GM11168 (cell line): ENCODE measurements around the gene WWTR1.

Experiments used
- in situ Hi-C: fragments of 300-500 bp; cut with MboI; formaldehyde crosslinking; loops from one replicate; pipeline ENCODE4 v1.12.0; 2022; ENCODE audit warnings: low sequenced_read_pairs; ENCODE audit not compliant: unreplicated experiment

Gene WWTR1

DNA sequence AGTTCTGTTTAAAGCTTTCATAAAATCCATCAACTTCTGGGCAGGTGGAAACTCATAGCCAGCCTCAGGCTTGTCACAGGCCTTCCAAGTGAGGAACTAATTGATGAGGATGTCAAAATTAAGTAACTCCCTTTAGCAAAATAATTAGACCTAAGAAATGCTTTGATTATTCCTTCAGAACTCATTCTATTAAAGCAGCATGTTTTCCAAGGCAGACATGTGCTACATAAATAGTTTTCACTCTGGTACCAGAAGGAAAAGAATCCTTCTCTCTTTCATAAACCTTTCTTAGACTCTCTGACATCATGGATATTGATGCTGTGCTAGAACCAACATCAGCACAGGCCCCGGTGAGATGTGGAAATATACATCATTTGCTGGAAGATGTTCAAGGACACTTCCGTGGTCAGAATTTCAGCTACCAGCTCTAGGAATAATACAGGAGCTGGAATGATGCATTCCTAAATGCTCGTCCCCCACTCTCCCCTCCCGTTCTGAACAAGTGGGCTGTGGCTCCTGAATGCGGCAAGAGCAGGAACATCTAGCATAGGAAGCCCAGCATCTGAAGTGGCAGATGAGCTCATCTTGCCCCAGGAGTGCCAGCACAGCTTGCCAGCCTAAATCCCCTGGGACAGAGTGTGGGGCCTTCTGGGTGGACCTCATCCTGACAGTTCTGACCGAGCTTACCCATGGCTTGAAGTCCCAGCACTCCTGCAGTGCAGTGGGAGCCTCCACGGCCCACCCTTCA, 82.4 kb downstream of the WWTR1 start:
- in situ Hi-C loops, result no loop called here

DNA sequence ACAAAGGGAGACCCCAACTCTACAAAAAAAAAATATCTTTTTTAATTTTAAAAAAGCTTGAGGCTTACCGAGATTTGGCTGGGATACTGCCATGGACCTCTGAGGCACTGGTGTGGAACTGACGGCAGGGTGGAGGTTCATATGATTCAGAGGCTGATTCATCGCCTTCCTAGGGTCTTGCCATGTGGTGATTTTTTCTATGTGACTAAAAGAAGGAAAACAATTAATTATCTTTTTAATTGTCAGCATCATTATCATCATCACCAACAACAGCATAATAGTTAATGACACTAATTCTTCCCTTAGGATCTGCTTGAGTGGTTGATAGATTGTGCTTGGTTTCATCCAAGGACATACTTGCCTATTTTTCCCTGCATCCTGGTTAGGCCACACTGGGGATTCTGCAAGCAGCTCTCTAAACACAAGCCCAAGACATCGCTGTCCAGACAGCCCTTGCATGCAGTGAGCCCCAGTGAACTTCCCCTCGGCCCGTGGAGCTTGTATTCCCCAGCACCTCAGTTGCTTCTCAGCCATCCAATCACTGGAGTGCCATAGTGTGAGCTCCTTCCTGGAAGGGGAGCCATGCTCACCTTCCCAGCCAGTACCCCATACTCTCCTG, 84.9 kb downstream of the WWTR1 start:
- in situ Hi-C loops, result no loop called here

GRCh38 chr3:149571381-149571780, 86.4 kb downstream of the WWTR1 start:
- in situ Hi-C loops, result no loop called here

DNA sequence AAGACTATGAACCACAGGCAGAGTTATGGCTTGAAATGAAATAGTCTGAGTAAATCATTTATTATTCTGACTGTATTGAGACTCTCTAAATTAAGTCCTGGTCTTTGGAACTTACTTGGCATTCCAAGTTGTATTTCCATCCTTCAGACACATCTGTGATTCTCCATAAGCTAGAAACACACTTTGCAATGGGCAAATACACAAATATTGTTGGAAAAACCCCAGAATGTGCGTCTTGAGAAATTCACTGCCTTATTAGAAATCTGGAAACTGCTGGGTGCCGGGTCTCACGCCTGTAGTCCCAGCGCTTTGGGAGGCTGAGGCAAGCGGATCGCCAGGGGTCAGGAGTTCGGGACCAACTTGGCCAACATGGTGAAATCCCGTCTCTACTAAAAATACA, 87.8 kb downstream of the WWTR1 start:
- in situ Hi-C loops, result no loop called here

- in situ Hi-C loops, result loop anchor here (10.0 kb wide), 1 partner anchor 147 kb away; no protein-coding TSS in a partner anchor
These were observed 90.4 kb downstream of the WWTR1 start for GRCh38 chr3:149567381-149567780.

GRCh38 chr3:149566292-149566975, 91.4 kb downstream of the WWTR1 start:
- in situ Hi-C loops, result loop anchor here (10.0 kb wide), 1 partner anchor 148 kb away; no protein-coding TSS in a partner anchor

GRCh38 chr3:149564079-149564478, 93.7 kb downstream of the WWTR1 start:
- in situ Hi-C loops, result loop anchor here (10.0 kb wide), 1 partner anchor 151 kb away; no protein-coding TSS in a partner anchor

GRCh38 chr3:149563114-149563513, 94.7 kb downstream of the WWTR1 start:
- in situ Hi-C loops, result loop anchor here (10.0 kb wide), 1 partner anchor 152 kb away; no protein-coding TSS in a partner anchor

- in situ Hi-C loops, result loop anchor here (10.0 kb wide), 1 partner anchor 154 kb away; no protein-coding TSS in a partner anchor
These were observed 97.2 kb downstream of the WWTR1 start for GRCh38 chr3:149560617-149561016.

DNA sequence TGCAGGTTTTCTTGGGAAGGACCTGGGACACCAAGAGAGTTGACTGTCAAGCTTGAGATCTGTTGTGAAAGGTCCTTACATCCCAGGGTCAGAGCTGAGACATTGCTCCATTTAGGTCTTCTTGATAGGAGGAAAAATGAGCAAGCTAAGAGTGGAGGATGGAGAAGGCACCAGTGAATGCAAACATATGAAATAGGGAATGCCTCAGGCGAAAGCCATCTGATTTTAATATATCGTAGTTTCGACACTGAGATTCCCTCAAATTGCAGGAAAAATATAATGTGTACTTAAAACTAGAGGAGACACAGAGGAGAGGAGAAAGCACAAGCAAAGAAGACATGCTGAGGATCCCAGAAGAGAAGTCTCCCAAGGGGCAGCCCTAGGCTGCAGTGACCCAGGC, 97.8 kb downstream of the WWTR1 start:
- in situ Hi-C loops, result loop anchor here (10.0 kb wide), 1 partner anchor 155 kb away; no protein-coding TSS in a partner anchor

GRCh38 chr3:149559525-149559924, 98.3 kb downstream of the WWTR1 start:
- in situ Hi-C loops, result no loop called here

GRCh38 chr3:149555927-149556326, 101.9 kb downstream of the WWTR1 start:
- in situ Hi-C loops, result no loop called here

- in situ Hi-C loops, result no loop called here
These were observed 103.0 kb downstream of the WWTR1 start for GRCh38 chr3:149554826-149555225.

- in situ Hi-C loops, result no loop called here
These were observed 103.9 kb downstream of the WWTR1 start for GRCh38 chr3:149553781-149554451.

DNA sequence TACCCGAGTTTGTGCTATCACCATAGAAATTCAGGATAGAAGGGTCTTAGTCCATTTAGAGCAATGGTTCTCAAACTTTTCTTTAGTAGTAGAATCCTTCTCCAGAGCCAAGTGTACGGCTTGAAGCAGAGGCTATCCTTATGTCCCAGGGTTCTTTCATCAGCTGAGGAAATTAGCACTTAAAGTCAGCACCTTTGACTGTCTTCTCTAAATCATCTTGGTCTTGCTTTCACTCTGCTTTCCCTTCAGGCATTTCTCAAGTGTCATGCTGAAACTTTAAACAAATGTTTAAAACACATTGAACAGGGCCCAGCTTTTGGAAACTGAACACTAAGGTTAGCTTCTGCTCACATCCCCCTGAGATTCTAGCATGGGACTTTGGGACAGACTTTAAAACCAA, 105.1 kb downstream of the WWTR1 start:
- in situ Hi-C loops, result no loop called here

DNA sequence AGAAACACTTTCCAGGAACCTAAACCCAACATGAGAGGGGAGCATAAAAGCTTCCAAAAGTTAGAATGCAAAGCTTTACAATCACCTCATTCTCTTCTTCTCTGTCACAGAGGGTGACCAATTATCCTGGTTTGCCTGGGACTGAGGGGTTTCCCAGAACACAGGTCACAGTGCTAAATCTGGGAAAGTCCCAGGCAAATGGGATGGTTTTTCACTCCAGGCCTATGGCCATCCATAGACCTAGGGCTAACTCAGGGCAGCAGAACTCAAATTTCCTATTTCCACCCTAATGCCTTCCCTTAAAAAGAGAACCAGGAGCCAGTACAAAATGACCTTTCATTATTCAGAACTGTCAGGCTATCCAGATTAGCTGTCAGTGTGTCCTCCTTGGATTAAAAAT, 106.3 kb downstream of the WWTR1 start:
- in situ Hi-C loops, result no loop called here

GRCh38 chr3:149548669-149549065, 109.2 kb downstream of the WWTR1 start:
- in situ Hi-C loops, result no loop called here

GRCh38 chr3:149547954-149548668, 109.7 kb downstream of the WWTR1 start:
- in situ Hi-C loops, result no loop called here

DNA sequence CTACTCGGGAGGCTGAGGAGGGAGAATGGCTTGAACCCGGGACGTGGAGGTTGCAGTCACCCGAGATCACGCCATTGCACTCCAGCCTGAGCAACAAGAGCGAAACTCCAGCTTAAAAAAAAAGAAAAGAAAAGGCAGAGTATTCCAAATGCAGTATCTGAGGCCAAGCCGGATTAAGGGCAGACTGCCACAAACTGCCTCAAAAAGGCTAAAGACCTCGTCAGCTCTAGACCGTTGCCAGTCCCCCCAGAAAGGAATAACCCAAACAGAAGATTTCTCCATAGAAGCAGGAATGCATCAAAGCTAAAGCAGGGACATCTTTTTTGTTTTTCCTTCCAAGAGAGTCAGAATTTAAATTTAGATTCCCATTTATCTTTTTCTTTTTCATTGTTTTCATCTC, 110.4 kb downstream of the WWTR1 start:
- in situ Hi-C loops, result no loop called here

- in situ Hi-C loops, result no loop called here
These were observed 112.8 kb downstream of the WWTR1 start for GRCh38 chr3:149545049-149545448.
